Neural cell (in vitro differentiated cells): ENCODE data around the gene MAPK10. TPM values are rescaled to one million over a fixed set of nuclear protein-coding genes. Genes with fewer than 3 reads are reported as not detected.

Experiments
- H2AFZ ChIP-seq: fragments of 200-600, 300-800 bp; sonication (generic), shearing (Covaris generic); 2 replicates; pipeline ENCODE4 v1.6.0; 2014; ENCODE audit warnings: low read depth, mild to moderate bottlenecking, antibody characterized with exemption, low read length, moderate library complexity
- H3F3A ChIP-seq: fragments of 200-600 bp; shearing (Covaris generic); 2 replicates; pipeline ENCODE4 v1.6.1; 2016; ENCODE audit warnings: mild to moderate bottlenecking, moderate library complexity, mixed read lengths, antibody characterized with exemption, low read length; ENCODE audit not compliant: insufficient read depth, poor library complexity, severe bottlenecking
- H3K27ac ChIP-seq: fragments of 200-600, 300-800 bp; sonication (generic), shearing (Covaris generic); 2 replicates; pipeline ENCODE4 v1.5.1; 2014; ENCODE audit warnings: mild to moderate bottlenecking, low read length, moderate library complexity
- H3K27me3 ChIP-seq: fragments of 300-800, 200-600 bp; sonication (generic), shearing (Covaris generic); 2 replicates; pipeline ENCODE4 v1.6.0; 2014; ENCODE audit warnings: mild to moderate bottlenecking, low read depth, low read length, moderate library complexity; ENCODE audit not compliant: insufficient read depth
- H3K36me3 ChIP-seq: fragments of 300-800, 200-600 bp; sonication (generic), shearing (Covaris generic); 2 replicates; pipeline ENCODE4 v1.5.1; 2014; ENCODE audit warnings: mild to moderate bottlenecking, antibody characterized with exemption, low read length, moderate library complexity; ENCODE audit not compliant: insufficient read depth
- H3K4me2 ChIP-seq: fragments of 300-800, 200-600 bp; sonication (generic), shearing (Covaris generic); 2 replicates; pipeline ENCODE4 v1.6.0; 2014; ENCODE audit warnings: mild to moderate bottlenecking, low read length
- H3K4me3 ChIP-seq: fragments of 300-800, 200-600 bp; sonication (generic), shearing (Covaris generic); 2 replicates; pipeline ENCODE4 v1.5.1; 2014; ENCODE audit warnings: mild to moderate bottlenecking, low read length, moderate library complexity
- H3K79me2 ChIP-seq: fragments of 200-600 bp; shearing (Covaris generic); replicated peaks from 2 replicates; pipeline ENCODE4 v1.6.0; 2014; ENCODE audit warnings: mild to moderate bottlenecking, low read length, moderate library complexity; ENCODE audit not compliant: insufficient read depth
- H3K9ac ChIP-seq: fragments of 300-800, 200-600 bp; sonication (generic), shearing (Covaris generic); 2 replicates; pipeline ENCODE4 v1.6.1; 2016; ENCODE audit warnings: mild to moderate bottlenecking, low read length, mixed read lengths
- H3K9me2 ChIP-seq: fragments of 200-600 bp; shearing (Covaris generic); 2 replicates; pipeline ENCODE4 v1.6.1; 2016; ENCODE audit warnings: mild to moderate bottlenecking, low read length, mixed read lengths; ENCODE audit not compliant: insufficient read depth
- H3K9me3 ChIP-seq: fragments of 200-600, 300-800 bp; sonication (generic), shearing (Covaris generic); 2 replicates; pipeline ENCODE4 v1.6.1; 2016; ENCODE audit warnings: mild to moderate bottlenecking, mixed run types, low read length, moderate library complexity, mixed read lengths
- H4K20me1 ChIP-seq: fragments of 200-600 bp; shearing (Covaris generic); 2 replicates; pipeline ENCODE4 v1.6.1; 2016; ENCODE audit warnings: mild to moderate bottlenecking, mixed run types; ENCODE audit not compliant: insufficient read depth
- EP300 ChIP-seq: fragments of 450-650 bp; conservative IDR thresholded peaks from 2 replicates; pipeline ENCODE4 v1.6.1; 2014; ENCODE audit warnings: antibody characterized with exemption, mild to moderate bottlenecking, moderate library complexity; ENCODE audit not compliant: poor library complexity, severe bottlenecking
- EZH2 ChIP-seq: fragments of 200-600, 300-800 bp; shearing (Covaris generic), sonication (generic); IDR thresholded peaks from 2 replicates; pipeline ENCODE4 v1.6.1; 2014; ENCODE audit warnings: antibody characterized with exemption, low read length, borderline replicate concordance, mild to moderate bottlenecking; ENCODE audit not compliant: insufficient read depth, poor library complexity, severe bottlenecking
- MXI1 ChIP-seq: fragments of 450-650 bp; conservative IDR thresholded peaks from 2 replicates; pipeline ENCODE4 v1.6.1; 2014; ENCODE audit warnings: antibody characterized with exemption, mild to moderate bottlenecking; ENCODE audit not compliant: poor library complexity, severe bottlenecking
- POLR2AphosphoS5 ChIP-seq: IDR thresholded peaks from 2 replicates; pipeline ENCODE4 v1.6.1; 2012
- RAD21 ChIP-seq: fragments of 450-650 bp; conservative IDR thresholded peaks from 2 replicates; pipeline ENCODE4 v1.6.1; 2014; ENCODE audit warnings: antibody characterized with exemption, mild to moderate bottlenecking, moderate library complexity
- SMC3 ChIP-seq: fragments of 450-650 bp; conservative IDR thresholded peaks from 2 replicates; pipeline ENCODE4 v1.6.1; 2014; ENCODE audit warnings: antibody characterized with exemption, mild to moderate bottlenecking, moderate library complexity; ENCODE audit not compliant: poor library complexity
- TAF1 ChIP-seq: IDR thresholded peaks from 2 replicates; pipeline ENCODE4 v1.6.1; 2012; ENCODE audit warnings: low read depth
- polyA plus RNA-seq: library from polyadenylated mRNA; depleted of rRNA; stranded (reverse); fragments of >200 nt; gene quantifications from 2 replicates; pipeline ENCODE4 v1.2.3, GENCODE V29; 2014
- TF ChIP-seq, protein P1 (sequence below): IDR thresholded peaks from 2 replicates; pipeline ENCODE4 v1.6.1; 2012; ENCODE audit warnings: borderline replicate concordance
- TF ChIP-seq, protein P2 (sequence below): fragments of 450-650 bp; IDR thresholded peaks from 2 replicates; pipeline ENCODE4 v1.5.1; 2014; ENCODE audit warnings: antibody characterized with exemption, mild to moderate bottlenecking, moderate library complexity; ENCODE audit not compliant: poor library complexity, severe bottlenecking

Gene MAPK10
- polyA plus RNA-seq, 1 donor from 2014 or later: 91.9 TPM

DNA sequence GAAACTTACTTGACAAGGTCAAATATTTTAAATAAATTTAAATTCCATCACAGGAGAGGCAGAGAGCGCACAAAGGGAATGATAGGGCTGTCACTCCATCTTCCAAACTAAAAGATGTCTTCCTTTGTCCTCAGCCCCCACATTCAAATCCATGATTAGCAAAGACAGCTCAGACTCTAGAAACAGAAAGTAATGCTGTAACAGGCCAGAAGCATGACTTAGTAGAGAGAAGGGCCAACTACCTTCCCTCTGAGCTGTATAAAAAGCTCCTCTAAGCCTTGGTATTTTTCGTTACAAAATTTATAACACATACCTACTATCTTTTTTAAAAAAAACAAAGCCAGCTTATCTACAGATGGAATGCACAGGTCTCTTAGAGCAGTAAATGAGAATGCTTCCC lies 207.4 kb downstream of the MAPK10 start:
- Histone ChIP-seq H3K4me3 (no peak overlapping the region), H3K27me3 (no peaks in the 10 kb centered on the region), H4K20me1 (no peaks in the 10 kb centered on the region), H3K9ac (no peak overlapping the region), H3K9me2 (no peaks in the 10 kb centered on the region), H3K9me3 (no peaks in the 10 kb centered on the region), H3K36me3 (no peaks in the 10 kb centered on the region), H2AFZ (no peak overlapping the region), H3K79me2 (no peaks in the 10 kb centered on the region), H3K4me2 (no peak overlapping the region), H3K27ac (no peak overlapping the region), H3F3A (no peaks in the 10 kb centered on the region)
- no peak for TF ChIP-seq SMC3
- no peak for TF ChIP-seq TAF1
- TF ChIP-seq EZH2: no peak
- no peak for TF ChIP-seq POLR2AphosphoS5
- no peak for TF ChIP-seq RAD21
- TF ChIP-seq, protein P1, sequence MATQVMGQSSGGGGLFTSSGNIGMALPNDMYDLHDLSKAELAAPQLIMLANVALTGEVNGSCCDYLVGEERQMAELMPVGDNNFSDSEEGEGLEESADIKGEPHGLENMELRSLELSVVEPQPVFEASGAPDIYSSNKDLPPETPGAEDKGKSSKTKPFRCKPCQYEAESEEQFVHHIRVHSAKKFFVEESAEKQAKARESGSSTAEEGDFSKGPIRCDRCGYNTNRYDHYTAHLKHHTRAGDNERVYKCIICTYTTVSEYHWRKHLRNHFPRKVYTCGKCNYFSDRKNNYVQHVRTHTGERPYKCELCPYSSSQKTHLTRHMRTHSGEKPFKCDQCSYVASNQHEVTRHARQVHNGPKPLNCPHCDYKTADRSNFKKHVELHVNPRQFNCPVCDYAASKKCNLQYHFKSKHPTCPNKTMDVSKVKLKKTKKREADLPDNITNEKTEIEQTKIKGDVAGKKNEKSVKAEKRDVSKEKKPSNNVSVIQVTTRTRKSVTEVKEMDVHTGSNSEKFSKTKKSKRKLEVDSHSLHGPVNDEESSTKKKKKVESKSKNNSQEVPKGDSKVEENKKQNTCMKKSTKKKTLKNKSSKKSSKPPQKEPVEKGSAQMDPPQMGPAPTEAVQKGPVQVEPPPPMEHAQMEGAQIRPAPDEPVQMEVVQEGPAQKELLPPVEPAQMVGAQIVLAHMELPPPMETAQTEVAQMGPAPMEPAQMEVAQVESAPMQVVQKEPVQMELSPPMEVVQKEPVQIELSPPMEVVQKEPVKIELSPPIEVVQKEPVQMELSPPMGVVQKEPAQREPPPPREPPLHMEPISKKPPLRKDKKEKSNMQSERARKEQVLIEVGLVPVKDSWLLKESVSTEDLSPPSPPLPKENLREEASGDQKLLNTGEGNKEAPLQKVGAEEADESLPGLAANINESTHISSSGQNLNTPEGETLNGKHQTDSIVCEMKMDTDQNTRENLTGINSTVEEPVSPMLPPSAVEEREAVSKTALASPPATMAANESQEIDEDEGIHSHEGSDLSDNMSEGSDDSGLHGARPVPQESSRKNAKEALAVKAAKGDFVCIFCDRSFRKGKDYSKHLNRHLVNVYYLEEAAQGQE: no peak
- TF ChIP-seq, protein P2, sequence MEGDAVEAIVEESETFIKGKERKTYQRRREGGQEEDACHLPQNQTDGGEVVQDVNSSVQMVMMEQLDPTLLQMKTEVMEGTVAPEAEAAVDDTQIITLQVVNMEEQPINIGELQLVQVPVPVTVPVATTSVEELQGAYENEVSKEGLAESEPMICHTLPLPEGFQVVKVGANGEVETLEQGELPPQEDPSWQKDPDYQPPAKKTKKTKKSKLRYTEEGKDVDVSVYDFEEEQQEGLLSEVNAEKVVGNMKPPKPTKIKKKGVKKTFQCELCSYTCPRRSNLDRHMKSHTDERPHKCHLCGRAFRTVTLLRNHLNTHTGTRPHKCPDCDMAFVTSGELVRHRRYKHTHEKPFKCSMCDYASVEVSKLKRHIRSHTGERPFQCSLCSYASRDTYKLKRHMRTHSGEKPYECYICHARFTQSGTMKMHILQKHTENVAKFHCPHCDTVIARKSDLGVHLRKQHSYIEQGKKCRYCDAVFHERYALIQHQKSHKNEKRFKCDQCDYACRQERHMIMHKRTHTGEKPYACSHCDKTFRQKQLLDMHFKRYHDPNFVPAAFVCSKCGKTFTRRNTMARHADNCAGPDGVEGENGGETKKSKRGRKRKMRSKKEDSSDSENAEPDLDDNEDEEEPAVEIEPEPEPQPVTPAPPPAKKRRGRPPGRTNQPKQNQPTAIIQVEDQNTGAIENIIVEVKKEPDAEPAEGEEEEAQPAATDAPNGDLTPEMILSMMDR: no peak
- TF ChIP-seq MXI1: no peak
- no peak for TF ChIP-seq EP300

DNA sequence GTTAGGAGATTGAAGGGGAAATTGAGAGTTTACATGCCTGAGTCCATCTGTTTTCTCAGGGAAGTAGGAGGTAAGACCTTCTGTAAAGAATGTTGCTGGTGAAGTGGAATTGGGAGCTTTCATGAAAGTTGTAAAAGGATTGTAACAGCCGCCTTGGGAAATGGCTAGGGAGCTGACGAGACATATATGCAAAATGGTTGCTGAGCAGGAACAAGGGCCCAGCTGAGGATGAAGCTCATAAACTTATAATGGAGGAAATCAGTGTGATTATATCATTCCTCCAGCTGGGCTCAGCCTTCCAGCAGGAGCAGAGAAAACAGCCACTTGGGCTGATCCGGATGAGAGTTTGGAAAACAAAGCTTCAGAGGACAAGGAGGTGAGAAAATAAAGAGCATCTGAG lies 208.7 kb downstream of the MAPK10 start:
- Histone ChIP-seq H3K4me2 (no peak overlapping the region), H3K79me2 (no peaks in the 10 kb centered on the region), H3K9me2 (no peaks in the 10 kb centered on the region), H3K36me3 (no peaks in the 10 kb centered on the region), H3F3A (no peaks in the 10 kb centered on the region), H3K27me3 (no peaks in the 10 kb centered on the region), H3K9ac (no peak overlapping the region), H4K20me1 (no peaks in the 10 kb centered on the region), H3K27ac (no peak overlapping the region), H2AFZ (no peak overlapping the region), H3K9me3 (no peaks in the 10 kb centered on the region), H3K4me3 (no peak overlapping the region)
- TF ChIP-seq, protein P2: no peak
- no peak for TF ChIP-seq RAD21
- TF ChIP-seq, protein P1: no peak
- TF ChIP-seq EP300: no peak
- no peak for TF ChIP-seq POLR2AphosphoS5
- TF ChIP-seq EZH2: no peak
- no peak for TF ChIP-seq MXI1
- TF ChIP-seq TAF1: no peak
- TF ChIP-seq SMC3: no peak
